ENCODE results near the gene ZIC4. TPM values are rescaled to one million over a fixed set of nuclear protein-coding genes. Genes with fewer than 3 reads are reported as not detected.

The ZIC4 gene
- total RNA-seq, 2 experiments from 2014 or later: not detected

DNA sequence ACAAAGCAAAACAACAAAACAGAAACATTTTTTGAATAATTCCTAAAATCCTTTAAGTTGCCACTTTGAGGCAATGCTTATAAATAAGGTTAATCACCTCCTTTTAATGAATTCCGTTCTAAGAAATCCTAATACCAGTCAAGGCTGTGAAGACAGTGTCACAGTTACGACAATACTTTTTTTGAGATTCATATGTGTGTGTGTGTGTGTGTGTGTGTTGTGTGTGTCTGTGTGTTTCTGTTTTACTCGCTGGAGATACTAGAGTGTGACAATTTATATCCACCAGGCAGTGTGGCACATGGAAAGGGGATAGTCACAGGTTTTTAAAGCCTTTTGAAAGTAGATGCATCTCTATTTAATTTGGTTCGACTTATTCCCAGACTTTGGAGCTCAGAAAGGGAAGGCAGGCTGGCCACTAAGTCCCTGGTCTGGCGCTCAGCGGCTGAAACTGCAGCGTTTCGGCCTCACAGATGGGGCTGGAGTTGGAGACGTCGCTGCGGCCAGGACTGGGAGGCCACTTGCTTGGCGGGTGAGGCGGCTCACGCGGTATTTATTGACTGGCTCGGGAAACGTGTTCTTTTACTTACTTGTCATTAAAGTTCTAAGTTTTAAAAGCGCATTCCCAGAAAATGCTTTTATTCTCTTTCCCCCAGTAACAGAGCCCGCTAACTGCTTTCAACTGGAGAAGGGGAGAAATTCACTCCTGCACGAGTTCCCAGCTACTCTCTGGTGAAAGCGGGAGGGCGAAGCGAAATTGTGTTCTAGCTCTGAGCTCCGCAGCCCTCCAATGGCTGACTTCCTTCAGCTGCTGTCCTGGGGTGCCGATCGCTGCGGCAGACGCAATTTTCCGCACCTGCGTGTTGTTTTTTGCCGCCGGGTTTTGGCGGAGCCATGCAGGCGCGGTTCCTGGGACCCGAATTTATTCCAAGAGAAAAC, 16.5 kb upstream of the ZIC4 start:
- POLR2A ChIA-PET: no interaction called here
- Mint-ChIP-seq H3K4me3 (no peak overlapping the region), H3K27me3 (peaks cover 65% of the 10 kb centered on the region), H3K36me3 (ENCODE audit: low read depth) (peaks cover 3% of the 10 kb centered on the region), H3K27ac (peak overlapping the region; percentile 41), H3K4me1 (no peaks in the 10 kb centered on the region), H3K9me3 (peaks cover 4% of the 10 kb centered on the region)
- CTCF ChIA-PET: no interaction called here
- no peak for DNase-seq

DNA sequence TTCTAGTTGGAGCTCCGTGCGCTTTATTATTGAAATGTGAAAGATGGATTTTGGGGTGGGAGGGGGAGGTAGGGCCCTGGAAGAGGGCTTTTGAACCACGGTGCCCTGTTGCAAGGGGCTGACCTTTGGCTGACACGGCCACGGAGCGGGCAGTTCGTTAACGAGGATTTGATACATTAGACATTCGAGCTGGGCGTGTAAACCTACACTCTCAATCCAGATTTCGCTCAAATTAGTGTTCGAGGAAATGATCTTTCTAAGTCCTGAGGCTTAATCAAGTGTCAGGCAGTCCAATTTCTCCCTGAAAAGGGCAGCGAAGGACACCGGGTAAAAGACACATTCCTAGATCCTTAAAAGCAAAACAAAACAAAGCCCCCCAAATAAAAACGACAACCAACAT, 15.9 kb upstream of the ZIC4 start:
- Mint-ChIP-seq H3K36me3 (ENCODE audit: low read depth) (peaks cover 3% of the 10 kb centered on the region), H3K27me3 (peaks cover 71% of the 10 kb centered on the region), H3K27ac (no peak overlapping the region), H3K4me1 (no peaks in the 10 kb centered on the region), H3K4me3 (no peak overlapping the region), H3K9me3 (peaks cover 4% of the 10 kb centered on the region)
- CTCF ChIA-PET: no interaction called here
- no peak for DNase-seq
- POLR2A ChIA-PET: no interaction called here

DNA sequence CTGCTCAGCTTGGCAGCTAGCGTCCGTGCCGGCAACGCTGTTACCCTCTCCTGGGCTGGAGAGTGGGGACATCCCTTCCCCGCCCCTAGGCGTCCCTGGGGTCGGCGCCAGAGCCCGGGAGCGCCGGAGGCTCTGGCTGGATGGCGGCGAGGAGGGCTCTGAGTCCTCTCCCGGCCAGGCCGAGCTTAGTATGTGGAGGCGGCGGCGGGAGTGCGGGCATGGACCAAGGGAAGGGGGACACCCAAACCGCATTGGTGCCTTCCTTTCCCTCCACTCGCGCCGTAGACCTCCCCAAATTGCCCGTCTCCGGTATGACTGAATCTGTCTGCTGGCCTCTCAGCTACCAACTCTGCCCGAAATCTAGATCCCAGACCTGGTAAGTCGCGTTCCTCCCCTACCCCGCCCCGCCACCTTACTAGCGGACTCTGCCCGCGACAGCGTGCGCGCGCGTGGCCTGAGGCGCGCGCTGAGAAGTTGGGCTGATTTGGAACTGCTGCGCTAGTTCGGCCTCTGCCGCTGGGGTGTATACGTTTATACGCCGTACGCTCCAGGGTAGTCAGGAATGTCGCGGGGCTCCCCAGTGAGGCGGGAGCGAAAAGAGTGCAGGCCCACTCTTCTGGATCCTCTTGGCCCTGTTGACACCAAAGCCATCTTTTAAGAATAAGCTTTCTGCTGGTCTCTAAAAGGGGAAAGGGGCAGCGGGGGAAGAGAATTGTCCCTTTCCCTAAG, 15.0 kb upstream of the ZIC4 start:
- DNase-seq: no peak
- Mint-ChIP-seq H3K4me1 (no peaks in the 10 kb centered on the region), H3K4me3 (no peak overlapping the region), H3K36me3 (ENCODE audit: low read depth) (peaks cover 3% of the 10 kb centered on the region), H3K9me3 (peaks cover 4% of the 10 kb centered on the region), H3K27me3 (peaks cover 71% of the 10 kb centered on the region), H3K27ac (no peak overlapping the region)
- ChIA-PET POLR2A (no interaction called here), CTCF (interaction anchor here (0.9 kb wide), 1 partner anchor 28 kb away, joined by 3 read pairs; no protein-coding TSS in a partner anchor)

DNA sequence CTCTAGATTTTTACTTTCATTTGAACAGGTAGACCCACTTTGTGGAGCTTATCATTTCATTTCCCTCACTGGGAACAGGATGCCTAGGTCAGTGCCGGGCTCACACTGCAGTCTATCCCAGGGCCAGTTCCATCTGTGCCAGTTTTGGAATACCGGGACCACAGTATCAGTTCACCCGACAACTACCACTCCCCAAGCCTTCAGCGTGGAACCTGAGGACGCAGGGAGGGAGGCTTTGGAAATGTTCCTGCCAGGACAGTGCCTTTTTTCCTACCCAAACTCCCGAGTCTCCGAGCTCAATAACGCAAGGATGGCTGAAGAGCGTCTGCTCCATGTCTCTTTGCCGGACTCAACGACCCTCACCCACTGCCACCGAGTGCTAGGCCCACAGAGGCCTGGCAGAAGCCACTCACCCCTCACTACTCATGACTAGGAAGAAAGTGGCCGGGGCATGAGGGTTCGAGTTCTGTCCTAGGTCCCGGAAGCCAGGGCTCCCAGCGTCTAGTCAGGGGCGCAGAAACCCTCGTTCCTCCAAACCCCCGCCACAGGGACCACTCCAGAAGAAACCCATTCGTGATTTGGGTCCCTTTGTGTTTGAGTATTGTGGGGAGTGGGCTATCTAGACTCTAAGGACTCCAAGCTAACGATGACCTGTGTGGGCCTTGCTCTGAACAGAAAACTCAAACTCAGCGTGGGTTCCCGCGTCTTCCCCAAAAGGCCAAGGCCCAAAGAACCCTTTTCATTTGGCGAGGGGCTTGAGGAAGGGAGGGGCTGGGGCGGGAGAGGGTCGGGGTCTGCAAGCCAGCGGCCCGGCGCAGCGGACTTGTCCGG, 14.2 kb upstream of the ZIC4 start:
- ChIA-PET POLR2A (no interaction called here), CTCF (interaction anchor here (0.9 kb wide), 1 partner anchor 27 kb away, joined by 3 read pairs; no protein-coding TSS in a partner anchor)

DNA sequence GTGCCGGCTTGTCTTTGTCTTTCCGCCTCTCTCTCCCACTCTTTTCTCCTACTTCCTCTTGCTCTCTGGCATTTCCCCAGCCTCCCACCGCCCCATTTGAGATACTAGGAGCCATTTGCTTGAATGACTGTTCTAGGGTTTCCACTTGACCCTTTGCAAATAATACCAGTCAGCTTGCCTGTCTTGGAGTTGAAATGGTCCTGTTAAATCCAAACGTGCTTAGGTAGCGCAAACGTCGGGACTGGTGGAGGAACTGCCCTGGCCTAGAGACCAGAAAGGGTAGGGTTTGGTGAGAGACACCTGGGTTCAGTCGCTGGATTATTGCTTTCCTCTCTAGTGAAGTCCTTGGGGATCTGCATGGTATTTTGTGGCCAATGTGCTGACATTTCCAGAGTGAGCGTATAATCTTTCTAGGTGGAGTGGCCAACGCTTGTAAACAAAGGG, 13.5 kb upstream of the ZIC4 start:
- H3K4me3 Mint-ChIP-seq: no peak overlapping the region
- H3K4me1 Mint-ChIP-seq: no peaks in the 10 kb centered on the region
- POLR2A ChIA-PET: no interaction called here
- peaks cover 74% of the 10 kb centered on the region for H3K27me3 Mint-ChIP-seq
- DNase-seq: no peak
- peaks cover 4% of the 10 kb centered on the region for H3K9me3 Mint-ChIP-seq
- CTCF ChIA-PET: no interaction called here
- peaks cover 3% of the 10 kb centered on the region for H3K36me3 Mint-ChIP-seq (ENCODE audit: low read depth)
- H3K27ac Mint-ChIP-seq: no peak overlapping the region

More for the DNA sequence above, 14.2 kb upstream of the ZIC4 start:
- peaks cover 72% of the 10 kb centered on the region for H3K27me3 Mint-ChIP-seq
- H3K4me3 Mint-ChIP-seq: no peak overlapping the region
- no peak overlapping the region for H3K27ac Mint-ChIP-seq
- no peak for DNase-seq
- peaks cover 4% of the 10 kb centered on the region for H3K9me3 Mint-ChIP-seq
- no peaks in the 10 kb centered on the region for H3K4me1 Mint-ChIP-seq
- peaks cover 3% of the 10 kb centered on the region for H3K36me3 Mint-ChIP-seq (ENCODE audit: low read depth)

DNA sequence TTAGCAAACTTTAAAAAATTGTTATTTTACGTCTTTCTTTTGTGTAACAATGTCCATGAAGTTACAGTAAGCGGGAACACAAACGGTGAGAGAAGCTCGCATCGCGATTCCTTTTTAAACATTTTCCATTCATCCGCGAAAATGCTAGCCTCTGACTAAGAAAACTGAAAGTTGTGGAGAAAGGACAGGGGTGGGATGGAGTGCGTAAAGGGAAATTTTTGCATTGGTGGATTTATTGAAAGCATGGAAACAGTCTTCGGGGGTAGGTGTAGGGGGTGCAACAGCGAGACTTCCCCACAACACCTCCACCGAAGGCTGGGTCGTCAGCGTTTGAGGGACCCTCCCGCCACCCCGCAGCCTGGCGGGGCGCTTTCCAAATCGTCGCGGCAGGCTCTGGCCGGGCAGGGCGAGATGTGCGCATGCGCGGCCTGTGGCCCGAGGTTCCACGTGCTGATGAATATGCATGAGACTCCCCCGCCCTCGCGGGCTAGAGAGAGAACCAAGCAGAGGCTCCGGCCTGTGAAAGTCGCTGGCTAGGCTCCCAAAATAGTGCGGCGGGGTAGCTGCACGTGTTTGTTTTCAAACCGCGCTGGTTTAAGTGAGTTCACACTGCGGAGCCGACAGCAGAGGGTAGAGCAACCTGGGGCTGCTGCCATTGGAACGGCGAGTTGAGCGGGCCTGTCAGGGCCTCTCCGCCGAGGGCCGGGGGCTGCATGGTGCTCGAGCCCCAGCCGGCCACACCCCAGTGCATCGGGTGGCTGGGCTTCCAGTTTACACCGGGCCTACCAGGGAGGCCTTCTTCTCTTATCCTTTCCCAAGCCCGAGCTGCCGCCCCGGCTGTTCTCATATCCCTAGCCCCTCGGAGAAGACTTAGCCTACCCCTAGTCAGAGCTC, 12.7 kb upstream of the ZIC4 start:
- CTCF ChIA-PET: no interaction called here
- Mint-ChIP-seq H3K4me3 (no peak overlapping the region), H3K4me1 (no peaks in the 10 kb centered on the region), H3K36me3 (ENCODE audit: low read depth) (peaks cover 3% of the 10 kb centered on the region), H3K27ac (no peak overlapping the region), H3K27me3 (peaks cover 77% of the 10 kb centered on the region), H3K9me3 (peaks cover 4% of the 10 kb centered on the region)
- no peak for DNase-seq
- POLR2A ChIA-PET: no interaction called here

DNA sequence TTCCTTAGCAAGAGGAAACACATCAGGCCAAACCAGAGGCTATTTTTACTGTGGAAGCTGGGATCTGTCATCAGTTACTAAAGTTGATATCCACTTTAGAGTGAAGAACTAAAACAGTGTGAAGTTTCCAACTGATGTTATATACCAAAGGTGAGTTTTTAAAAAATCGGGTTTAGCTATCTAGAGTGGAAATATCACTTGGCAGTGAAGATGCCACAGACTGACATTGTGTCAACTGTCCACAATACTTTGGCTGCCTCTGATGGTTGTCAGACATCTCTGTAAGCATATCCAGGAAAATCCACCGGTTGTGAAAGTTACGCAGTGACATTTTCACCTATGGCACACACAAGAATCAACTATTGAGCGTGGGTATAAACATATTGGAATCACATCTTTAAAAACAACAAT, 12.0 kb upstream of the ZIC4 start:
- Mint-ChIP-seq H3K27me3 (peaks cover 74% of the 10 kb centered on the region), H3K9me3 (peaks cover 6% of the 10 kb centered on the region), H3K27ac (no peak overlapping the region), H3K4me1 (peaks cover 1% of the 10 kb centered on the region), H3K4me3 (no peak overlapping the region), H3K36me3 (ENCODE audit: low read depth) (peaks cover 5% of the 10 kb centered on the region)
- ChIA-PET POLR2A (no interaction called here), CTCF (no interaction called here)
- no peak for DNase-seq

DNA sequence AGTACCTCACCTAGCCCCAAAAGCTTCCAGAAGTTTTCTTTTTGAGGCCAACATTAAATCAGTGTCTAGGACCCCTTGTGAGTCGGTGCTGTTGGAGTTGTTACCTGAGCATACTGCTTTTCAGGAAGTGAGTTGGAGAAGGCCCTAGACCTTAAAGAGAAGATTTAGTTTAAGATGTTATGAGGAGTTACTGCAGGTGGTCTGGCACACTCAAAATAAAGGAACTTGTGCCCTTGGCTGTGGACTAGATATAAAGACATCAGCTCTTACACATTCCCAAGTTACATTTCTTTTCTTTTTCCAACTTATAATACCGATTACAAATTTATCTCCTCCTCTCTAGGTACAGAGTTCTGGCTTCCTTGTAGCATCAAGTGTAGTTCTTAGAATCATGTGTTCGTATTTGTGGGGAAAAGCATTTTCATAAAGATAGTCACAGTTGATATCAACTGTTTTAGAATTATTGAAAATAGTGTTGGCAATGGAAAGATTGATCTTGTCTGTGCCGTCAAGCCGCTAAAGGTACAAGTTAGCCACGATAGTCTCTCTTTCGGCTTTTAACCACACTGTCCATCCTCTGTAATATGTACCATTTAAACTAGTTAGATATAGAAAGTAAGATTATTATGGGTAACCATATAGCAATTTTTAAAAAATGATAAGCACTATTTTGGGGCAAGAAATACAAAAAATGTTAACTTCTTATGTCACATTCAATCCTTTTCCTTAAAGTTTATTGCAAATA, 11.4 kb upstream of the ZIC4 start:
- Mint-ChIP-seq H3K9me3 (peaks cover 6% of the 10 kb centered on the region), H3K4me1 (peaks cover 4% of the 10 kb centered on the region), H3K27ac (no peak overlapping the region), H3K27me3 (peaks cover 74% of the 10 kb centered on the region), H3K4me3 (no peak overlapping the region), H3K36me3 (ENCODE audit: low read depth) (peaks cover 7% of the 10 kb centered on the region)
- ChIA-PET CTCF (no interaction called here), POLR2A (no interaction called here)
- DNase-seq: no peak

DNA sequence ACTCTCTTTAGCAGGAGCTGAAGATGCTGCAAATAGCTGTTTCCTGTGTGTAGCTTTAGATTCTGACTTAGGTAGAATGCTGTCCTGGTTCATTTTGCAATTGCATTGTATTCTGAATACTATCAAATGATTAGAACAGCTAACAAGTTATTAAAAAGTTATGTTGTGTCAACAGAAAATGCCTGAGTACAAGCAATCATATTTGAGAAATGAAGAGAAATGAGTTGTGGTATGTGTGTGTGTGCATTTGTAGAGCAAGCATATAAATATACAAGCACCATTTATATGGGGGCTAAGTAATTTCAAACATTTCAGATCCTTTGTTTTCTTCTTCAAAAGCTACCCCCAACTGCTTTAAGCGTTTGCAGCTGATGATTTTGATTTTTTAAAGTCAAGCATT, 10.6 kb upstream of the ZIC4 start:
- peaks cover 2% of the 10 kb centered on the region for H3K9me3 Mint-ChIP-seq
- H3K27me3 Mint-ChIP-seq: peaks cover 71% of the 10 kb centered on the region
- peaks cover 4% of the 10 kb centered on the region for H3K4me1 Mint-ChIP-seq
- no peak for DNase-seq
- H3K36me3 Mint-ChIP-seq (ENCODE audit: low read depth): peaks cover 3% of the 10 kb centered on the region
- no peak overlapping the region for H3K4me3 Mint-ChIP-seq
- POLR2A ChIA-PET: no interaction called here
- CTCF ChIA-PET: interaction anchor here (0.6 kb wide), 1 partner anchor 68 kb away, joined by 3 read pairs; no protein-coding TSS in a partner anchor
- H3K27ac Mint-ChIP-seq: no peak overlapping the region

DNA sequence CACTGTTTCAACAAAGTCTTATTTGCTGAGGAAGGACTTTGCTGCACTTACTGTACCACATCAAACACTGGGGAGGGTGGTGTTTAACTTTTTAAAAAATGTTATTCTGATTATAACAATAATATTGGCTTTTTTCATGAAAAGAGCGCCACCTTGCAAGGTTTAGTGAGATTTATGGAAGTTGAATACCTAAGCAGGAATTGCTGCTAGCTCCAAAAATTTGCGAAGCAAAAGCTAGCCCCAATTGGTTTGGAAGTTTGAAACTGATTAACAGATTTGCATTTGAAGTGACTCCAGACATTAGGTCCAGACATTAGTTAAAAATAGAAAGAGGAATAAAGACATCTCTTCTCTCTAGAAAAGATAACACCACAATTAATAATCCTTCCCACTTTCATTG, 9.5 kb upstream of the ZIC4 start:
- Mint-ChIP-seq H3K36me3 (ENCODE audit: low read depth) (peaks cover 8% of the 10 kb centered on the region), H3K9me3 (peaks cover 2% of the 10 kb centered on the region), H3K4me3 (no peak overlapping the region), H3K4me1 (peaks cover 13% of the 10 kb centered on the region), H3K27ac (no peak overlapping the region), H3K27me3 (peaks cover 75% of the 10 kb centered on the region)
- DNase-seq: no peak
- CTCF ChIA-PET: no interaction called here
- POLR2A ChIA-PET: no interaction called here

DNA sequence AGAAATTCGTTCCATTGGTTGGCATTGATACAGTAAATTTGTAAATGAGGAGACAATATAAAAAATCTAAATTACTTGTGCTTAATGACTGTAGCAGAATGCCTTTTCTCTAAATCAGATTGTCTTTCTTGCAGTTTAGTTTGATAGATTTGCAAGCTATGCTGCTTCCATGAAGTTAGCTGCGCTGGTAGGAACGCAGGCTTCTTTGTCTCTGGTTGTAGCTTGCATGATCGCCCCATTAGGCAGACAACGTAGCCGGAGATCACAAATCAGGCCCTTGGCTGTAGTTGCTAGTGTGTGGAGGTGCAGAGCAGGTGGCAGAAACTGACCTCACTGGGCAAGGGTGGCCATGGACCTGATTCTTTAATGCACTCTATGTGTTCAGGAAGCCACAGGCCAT, 8.9 kb upstream of the ZIC4 start:
- Mint-ChIP-seq H3K36me3 (ENCODE audit: low read depth) (peaks cover 8% of the 10 kb centered on the region), H3K9me3 (peaks cover 2% of the 10 kb centered on the region), H3K27me3 (peaks cover 75% of the 10 kb centered on the region), H3K4me3 (no peak overlapping the region), H3K4me1 (peaks cover 15% of the 10 kb centered on the region), H3K27ac (no peak overlapping the region)
- DNase-seq: no peak
- ChIA-PET CTCF (no interaction called here), POLR2A (no interaction called here)

All from activated CD4-positive, alpha-beta T cell treated with anti-CD3 and anti-CD28 coated beads, Interleukin-2, amount 10 ng/mL, durations not matched to agents 7 days and 5 days (primary cell).